Endothelial cell of umbilical vein (primary cell): ENCODE measurements around the gene MAGI1. TPM values are rescaled to one million over a fixed set of nuclear protein-coding genes. Genes with fewer than 3 reads are reported as not detected.

Experiments
- BruUV-seq: library from RNA; stranded (reverse); fragments of 400-500 nt; replicated peaks from 2 replicates; lab custom pipeline; 2021; lab: Mats Ljungman, UMichigan
- CTCF ChIA-PET: fragments of 300-600, 350-600 bp; sonication (Branson Sonifier 250); formaldehyde crosslinking; loops from one replicate; lab custom pipeline; 2021; ENCODE audit warnings: antibody characterized with exemption, inconsistent platforms; lab: Charles Lee
- POLR2A ChIA-PET: fragments of 300-600, 350-600 bp; sonication (Branson Sonifier 250); formaldehyde crosslinking; loops from one replicate; lab custom pipeline; 2021; ENCODE audit warnings: antibody characterized with exemption, inconsistent platforms; lab: Charles Lee
- DNase-seq: peaks from one replicate; pipeline ENCODE4 v3.0.0-alpha.2; 2011; ENCODE audit warnings: low read depth, low spot score
- FAIRE-seq: peaks from 2 replicates; lab custom pipeline; 2011; peaks lifted over from hg19 to GRCh38; lab: Jason Lieb, UNC
- H2AFZ ChIP-seq: 2 replicates; pipeline ENCODE4 v1.6.0; 2012; ENCODE audit warnings: low read depth, low read length, control low read depth, inconsistent platforms
- H3K27ac ChIP-seq: 2 replicates; pipeline ENCODE4 v1.5.1; 2011; ENCODE audit warnings: low read depth, mild to moderate bottlenecking, control low read depth, low read length, moderate library complexity; ENCODE audit not compliant: insufficient read depth
- H3K27me3 ChIP-seq, 2 experiments: 2 replicates each; pipeline versions ENCODE4 v1.6.0 to v1.6.1; 2011; ENCODE audit warnings: low read length in 2 of 2, mixed read lengths in 1 of 2; ENCODE audit not compliant: control insufficient read depth in 2 of 2, insufficient read depth in 2 of 2
- H3K36me3 ChIP-seq, 2 experiments: 2 replicates in 1 of 2; 3 replicates in 1 of 2; pipeline ENCODE4 v1.5.1; 2011; ENCODE audit warnings: low read length in 2 of 2, mild to moderate bottlenecking in 1 of 2, moderate library complexity in 1 of 2; ENCODE audit not compliant: control insufficient read depth in 2 of 2, insufficient read depth in 2 of 2; ENCODE audit errors: extremely low read depth in 1 of 2
- H3K4me1 ChIP-seq: 3 replicates; pipeline ENCODE4 v1.5.1; 2011; ENCODE audit warnings: mild to moderate bottlenecking, low read length; ENCODE audit not compliant: control insufficient read depth, insufficient read depth; ENCODE audit errors: extremely low read depth
- H3K4me2 ChIP-seq: 2 replicates; pipeline ENCODE4 v1.6.1; 2011; ENCODE audit warnings: low read length, control low read depth, mixed read lengths; ENCODE audit not compliant: insufficient read depth
- H3K4me3 ChIP-seq, 3 experiments: fragments of 200-600 bp in 1 of 3; sonication (generic), shearing (Covaris generic) in 1 of 3; replicated peaks in 1 of 3; 2 replicates each; pipeline ENCODE4 v1.5.1; 2011 to 2016; ENCODE audit warnings: control low read depth in 3 of 3, low read length in 3 of 3, mild to moderate bottlenecking in 2 of 3, inconsistent platforms in 1 of 3, low read depth in 1 of 3, moderate library complexity in 1 of 3; ENCODE audit not compliant: insufficient read depth in 1 of 3
- H3K79me2 ChIP-seq: 2 replicates; pipeline ENCODE4 v1.6.0; 2012; ENCODE audit warnings: low read length, inconsistent platforms; ENCODE audit not compliant: control insufficient read depth, insufficient read depth
- H3K9ac ChIP-seq: replicated peaks from 2 replicates; pipeline ENCODE3; 2011; ENCODE audit warnings: low read length, control low read depth; ENCODE audit not compliant: insufficient read depth; ENCODE audit errors: extremely low read depth
- H3K9me1 ChIP-seq: replicated peaks from 3 replicates; pipeline ENCODE4 v1.6.0; 2011; ENCODE audit warnings: mild to moderate bottlenecking, low read length; ENCODE audit not compliant: control insufficient read depth, insufficient read depth; ENCODE audit errors: extremely low read depth
- H3K9me3 ChIP-seq: replicated peaks from 2 replicates; pipeline ENCODE4 v1.5.1; 2012; ENCODE audit warnings: low read length, inconsistent platforms; ENCODE audit not compliant: control insufficient read depth, insufficient read depth
- H4K20me1 ChIP-seq: replicated peaks from 2 replicates; pipeline ENCODE3; 2011; ENCODE audit warnings: mild to moderate bottlenecking, low read length; ENCODE audit not compliant: control insufficient read depth, insufficient read depth; ENCODE audit errors: extremely low read depth
- CTCF ChIP-seq, 2 donors: IDR thresholded peaks; 1 replicate in 1 of 2; 2 replicates in 1 of 2; pipeline ENCODE4 v1.5.1; 2011; ENCODE audit warnings: low read length in 2 of 2, mild to moderate bottlenecking in 2 of 2, moderate library complexity in 2 of 2, control low read depth in 1 of 2, inconsistent platforms in 1 of 2, low read depth in 1 of 2; ENCODE audit not compliant: insufficient read depth in 1 of 2; ENCODE audit errors: extremely low read depth in 1 of 2
- EZH2 ChIP-seq: IDR thresholded peaks from 2 replicates; pipeline ENCODE4 v1.6.1; 2012; ENCODE audit warnings: borderline replicate concordance, low read depth, mild to moderate bottlenecking, moderate library complexity, low read length, inconsistent platforms; ENCODE audit not compliant: severe bottlenecking
- FOS ChIP-seq: IDR thresholded peaks from 2 replicates; pipeline ENCODE4 v1.6.1; 2011; ENCODE audit warnings: mild to moderate bottlenecking, low read length, moderate library complexity, borderline replicate concordance; ENCODE audit not compliant: insufficient read depth
- GATA2 ChIP-seq: IDR thresholded peaks from 2 replicates; pipeline ENCODE4 v1.7.0; 2011; ENCODE audit warnings: low read depth, mild to moderate bottlenecking, moderate library complexity, mixed read lengths, low read length; ENCODE audit not compliant: insufficient read length, insufficient read depth
- JUN ChIP-seq: IDR thresholded peaks from 2 replicates; pipeline ENCODE4 v1.6.1; 2011; ENCODE audit warnings: borderline replicate concordance, low read depth; ENCODE audit not compliant: insufficient read length, insufficient read depth
- MYC ChIP-seq: IDR thresholded peaks from one replicate; pipeline ENCODE4 v1.6.1; 2011; ENCODE audit warnings: mild to moderate bottlenecking, low read depth, low read length
- POLR2A ChIP-seq: IDR thresholded peaks from 2 replicates; pipeline ENCODE4 v1.6.1; 2012; ENCODE audit warnings: low read depth, mild to moderate bottlenecking, control low read depth, low read length
- POLR2AphosphoS5 ChIP-seq: IDR thresholded peaks from 2 replicates; pipeline ENCODE4 v1.6.1; 2012; ENCODE audit warnings: low read depth, mild to moderate bottlenecking, control low read depth, low read length, moderate library complexity; ENCODE audit not compliant: insufficient read depth
- dilution Hi-C: fragments of 300-500 bp; cut with MboI; formaldehyde crosslinking; loops from one replicate; pipeline ENCODE4 v1.15.0; 2019; ENCODE audit warnings: low sequenced_read_pairs; ENCODE audit not compliant: extremely low pct_ligation_motif_present
- intact Hi-C: fragments of 100-400 bp; cut with micrococcal nuclease; formaldehyde crosslinking; loops from one replicate; pipeline ENCODE4 v1.10.0; 2022
- polyA plus RNA-seq, 4 experiments: library from polyadenylated mRNA; depleted of rRNA in 3 of 4; stranded (reverse) in 3 of 4; unstranded in 1 of 4; fragments of >200 nt; gene quantifications; 2 replicates each; pipeline versions ENCODE4 v1.2.1 to v1.2.3, GENCODE V29; 2011 to 2012; ENCODE audit warnings: missing spikeins in 1 of 4
- total RNA-seq: library from RNA; stranded (reverse); gene quantifications from 2 replicates; pipeline ENCODE4 v1.2.3, GENCODE V29; 2021
- TF ChIP-seq, protein P1 (sequence below): IDR thresholded peaks from 2 replicates; pipeline ENCODE4 v1.6.1; 2011; ENCODE audit not compliant: insufficient read depth, insufficient read length

MAGI1 gene
- total and polyA plus RNA-seq, 2 donors (not counting 3 experiments of a cell fraction or from before 2014, with no cell fraction given), result 10.1 to 47.9 TPM

DNA sequence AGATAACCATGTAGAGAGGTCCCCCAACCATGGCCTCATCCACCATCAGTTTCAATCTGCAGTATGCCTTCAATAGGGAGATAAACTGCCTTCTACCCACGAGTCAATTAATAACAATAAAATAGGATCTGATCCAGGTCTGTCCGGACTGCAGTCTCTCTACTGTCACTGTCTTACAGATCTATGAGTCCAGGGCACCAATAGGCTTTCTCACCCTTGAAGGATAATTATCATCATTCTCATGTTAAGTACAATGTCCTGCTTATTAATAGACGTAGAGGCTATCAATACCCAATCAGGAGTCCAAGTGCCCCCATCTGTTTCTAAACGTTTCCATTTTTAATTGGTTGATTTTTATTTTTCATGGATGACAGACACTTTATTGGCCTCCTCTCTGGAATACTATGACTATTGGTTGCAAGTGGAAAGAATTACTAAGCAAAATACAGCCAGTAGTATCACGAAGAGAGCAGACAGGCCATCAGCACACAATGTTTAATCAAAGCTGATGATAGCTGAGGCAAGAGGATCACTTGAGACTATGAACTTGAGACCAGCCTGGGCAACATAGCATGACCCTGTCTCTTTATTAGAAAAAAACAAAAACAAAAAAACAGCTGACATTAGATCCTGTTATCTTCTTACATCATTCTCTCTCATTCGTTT, 480.7 kb downstream of the MAGI1 start:
- Histone ChIP-seq H3K4me2 (no peak overlapping the region), H3K9me3 (no peaks in the 10 kb centered on the region), H3K79me2 (no peaks in the 10 kb centered on the region), H4K20me1 (peaks cover 2% of the 10 kb centered on the region), H3K9me1 (no peaks in the 10 kb centered on the region), H3K4me3 (no peak overlapping the region), H3K27me3 (no peaks in the 10 kb centered on the region), H2AFZ (no peak overlapping the region), H3K9ac (no peak overlapping the region), H3K27ac (no peak overlapping the region), H3K4me1 (peaks cover 3% of the 10 kb centered on the region), H3K36me3 (no peaks in the 10 kb centered on the region)
- POLR2A ChIA-PET, result interaction anchor here (0.6 kb wide), 1 partner anchor 408 kb away, joined by 4 read pairs; no protein-coding TSS in a partner anchor
- intact Hi-C loops (no loop called here), dilution Hi-C loops (no loop called here)
- TF ChIP-seq EZH2 (no peak), CTCF (IDR thresholded peaks at IDR 0.05; ENCODE audit: extremely low read depth in 1 of 2, insufficient read depth in 1 of 2, low read depth in 1 of 2, low read length in 2 of 2) (no peak)
- CTCF ChIA-PET, result interaction anchor here (0.8 to 2.2 kb wide), 2 partner anchors 12 to 115 kb away, joined by 3 to 11 read pairs; no protein-coding TSS in a partner anchor
- FAIRE-seq (no peak), DNase-seq (no peak)
- no TSS peak for BruUV-seq

DNA sequence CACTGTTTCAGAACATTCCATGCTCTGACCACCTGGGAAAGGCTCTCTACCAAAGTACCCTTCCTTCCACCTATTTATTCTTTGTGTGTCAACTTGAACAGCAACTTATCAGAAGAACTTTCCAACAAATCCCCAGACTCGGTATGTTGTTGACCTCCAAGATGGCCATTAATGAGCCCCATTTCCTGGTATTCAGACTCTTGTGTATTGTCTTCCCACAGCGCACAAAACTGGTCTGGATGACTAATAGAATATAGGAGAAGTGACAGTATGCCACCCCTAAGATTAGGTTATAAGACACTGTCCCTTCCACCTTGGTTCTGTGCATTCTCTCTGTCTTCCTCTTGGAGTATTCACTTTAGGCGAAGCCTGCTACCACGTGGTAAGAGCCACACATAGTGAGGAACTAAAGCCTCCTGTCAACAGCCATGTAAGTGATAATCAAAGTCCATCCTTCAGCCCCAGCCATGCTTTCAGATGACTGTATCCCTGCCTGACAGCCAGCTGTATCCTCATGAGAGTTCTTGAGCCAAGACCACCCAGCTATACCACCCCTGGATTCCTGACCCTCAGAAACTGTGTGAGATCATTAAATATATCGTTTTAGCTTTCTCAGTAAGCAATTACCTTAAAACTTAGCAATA, 481.7 kb downstream of the MAGI1 start:
- FAIRE-seq (peak; percentile 4), DNase-seq (peak; percentile 61)
- H3K9me3 ChIP-seq, result no peaks in the 10 kb centered on the region
- peaks cover 2% of the 10 kb centered on the region for H4K20me1 ChIP-seq
- intact Hi-C loops, result no loop called here
- BruUV-seq, result no TSS peak
- no peaks in the 10 kb centered on the region for H3K9me1 ChIP-seq
- TF ChIP-seq EZH2 (no peak), JUN (no peak), MYC (no peak), CTCF (IDR thresholded peaks at IDR 0.05; ENCODE audit: extremely low read depth in 1 of 2, insufficient read depth in 1 of 2, low read depth in 1 of 2, low read length in 2 of 2) (no peak), GATA2 (no peak), POLR2A (no peak), POLR2AphosphoS5 (no peak), FOS (no peak)
- TF ChIP-seq, protein P1, sequence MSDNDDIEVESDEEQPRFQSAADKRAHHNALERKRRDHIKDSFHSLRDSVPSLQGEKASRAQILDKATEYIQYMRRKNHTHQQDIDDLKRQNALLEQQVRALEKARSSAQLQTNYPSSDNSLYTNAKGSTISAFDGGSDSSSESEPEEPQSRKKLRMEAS, result no peak
- no peak overlapping the region for H2AFZ ChIP-seq
- ChIA-PET CTCF (interaction anchor here (0.9 kb wide), 1 partner anchor 194 kb away, joined by 3 read pairs; no protein-coding TSS in a partner anchor), POLR2A (interaction anchor here (0.6 kb wide), 1 partner anchor 409 kb away, joined by 4 read pairs; no protein-coding TSS in a partner anchor)
- H3K4me2 ChIP-seq, result no peak overlapping the region
- H3K27me3 ChIP-seq, result no peaks in the 10 kb centered on the region
- peaks cover 3% of the 10 kb centered on the region for H3K4me1 ChIP-seq
- dilution Hi-C loops, result no loop called here
- H3K36me3 ChIP-seq, result no peaks in the 10 kb centered on the region
- H3K79me2 ChIP-seq, result no peaks in the 10 kb centered on the region
- H3K9ac ChIP-seq, result no peak overlapping the region
- H3K4me3 ChIP-seq, result no peak overlapping the region
- no peak overlapping the region for H3K27ac ChIP-seq
